Aorta (tissue), 5 donors: ENCODE data around the gene NUP210L. TPM values are rescaled to one million over a fixed set of nuclear protein-coding genes. Genes with fewer than 3 reads are reported as not detected.

Source experiments
- ATAC-seq: fragments of 200-7000 bp; cut with Tn5 transposase; one replicate; pipeline ENCODE4 v1.9.1; 2022; ENCODE audit warnings: moderate library complexity; ENCODE audit not compliant: low FRiP score
- DNase-seq, 2 donors: peaks; one replicate each; pipeline ENCODE4 v3.0.0-alpha.2; 2020
- H3K27ac ChIP-seq, 2 donors: one replicate each; pipeline ENCODE4 v1.5.1; 2013; ENCODE audit warnings: low read length in 2 of 2, mild to moderate bottlenecking in 2 of 2, moderate library complexity in 2 of 2, control low read depth in 1 of 2, inconsistent platforms in 1 of 2, low read depth in 1 of 2
- H3K27me3 ChIP-seq, 2 donors: one replicate each; pipeline ENCODE4 v1.6.1; 2013; ENCODE audit warnings: control low read depth in 1 of 2, low read length in 1 of 2, mild to moderate bottlenecking in 1 of 2, moderate library complexity in 1 of 2; ENCODE audit not compliant: insufficient read depth in 2 of 2, control insufficient read depth in 1 of 2
- H3K36me3 ChIP-seq, 2 donors: one replicate each; pipeline ENCODE4 v1.6.1; 2013; ENCODE audit warnings: control low read depth in 1 of 2, low read length in 1 of 2, mild to moderate bottlenecking in 1 of 2; ENCODE audit not compliant: insufficient read depth in 2 of 2, control insufficient read depth in 1 of 2
- H3K4me1 ChIP-seq, 2 donors: one replicate each; pipeline ENCODE4 v1.6.1; 2013; ENCODE audit warnings: low read length in 2 of 2, control low read depth in 1 of 2, mild to moderate bottlenecking in 1 of 2, moderate library complexity in 1 of 2; ENCODE audit not compliant: insufficient read depth in 2 of 2, control insufficient read depth in 1 of 2
- H3K4me3 ChIP-seq, 2 donors: one replicate each; pipeline ENCODE4 v1.5.1; 2013; ENCODE audit warnings: low read length in 2 of 2, control low read depth in 1 of 2, mild to moderate bottlenecking in 1 of 2
- H3K9me3 ChIP-seq: one replicate; pipeline ENCODE4 v1.6.1; 2013; ENCODE audit warnings: mild to moderate bottlenecking, low read length; ENCODE audit not compliant: control insufficient read depth
- WGBS, 2 donors: extraction: QIAGEN DNeasy Blood & Tissue Kit; methylation state at CpG; one replicate each; pipeline ENCODE4 v1.1.7; 2013; 5-methylcytosine and 5-hydroxymethylcytosine counted together
- intact Hi-C, 2 donors: fragments of 100-400 bp; cut with DNase I; formaldehyde crosslinking; loops; one replicate each; pipeline versions ENCODE4 v1.14.2 to v1.15.0; 2022
- polyA plus RNA-seq, 2 donors: library from polyadenylated mRNA; stranded (reverse); fragments of 200-250 nt; gene quantifications; one replicate each; pipeline ENCODE4 v1.2.3, GENCODE V29; 2013
- total RNA-seq, 2 donors: library from RNA; stranded (reverse); fragmentation: NEBNext Ultra II Directional; extraction: Animal tissue kit (Norgen Biotek cat#: 25700); gene quantifications; one replicate each; pipeline ENCODE4 v1.2.1, GENCODE V29; 2021
- donor health status: healthy with polysubstance abuse.
- donor health status: Bipolar disorder and iron deficiency.
- donor health status: DM: no; HTN: no; CAD: no.
- donor health status: DM: no; HTN: no; CAD: no.
- donor health status: DM: yes; HTN: yes; CAD: no.

The NUP210L gene
- total and polyA plus RNA-seq, 4 donors, result 0.12 to 0.16 (median 0.15) TPM; not detected in 1

- H3K4me3 ChIP-seq, result peak overlapping the region; percentile 63 to 73
- 0 to 2% methylated on average over 22 of the region's 22 CpGs for WGBS, 2 donors
- H3K27ac ChIP-seq, result peak overlapping the region in 1 of 2 donors; percentile 73
- ATAC-seq (no peak), DNase-seq (no peak)
- no peaks in the 10 kb centered on the region for H3K27me3 ChIP-seq
- H3K9me3 ChIP-seq, result no peaks in the 10 kb centered on the region
- peaks cover 0 to 3% of the 10 kb centered on the region in 2 donors for H3K36me3 ChIP-seq
- peaks cover 0 to 2% of the 10 kb centered on the region in 2 donors for H3K4me1 ChIP-seq
- intact Hi-C loops, result no loop called here
Observed at GRCh38 chr1:153963850-153964331, 191.0 kb downstream of the NUP210L start.

- Histone ChIP-seq H3K27ac (peak within 1 kb of the TSS; percentile 85 to 95), H3K36me3 (peaks cover 0 to 3% of the 10 kb centered on the region in 2 donors), H3K27me3 (no peaks in the 10 kb centered on the region), H3K4me1 (peaks cover 0 to 2% of the 10 kb centered on the region in 2 donors), H3K4me3 (peak within 1 kb of the TSS; percentile 63 to 73), H3K9me3 (no peaks in the 10 kb centered on the region)
- WGBS, 2 donors, result 0 to 1% methylated on average over 54 of the region's 54 CpGs
- ATAC-seq (peak; percentile 93), DNase-seq (peak; percentile 99)
- intact Hi-C loops, result no loop called here
Observed at GRCh38 chr1:153963030-153963849, 191.6 kb downstream of the NUP210L start, which contains the start of gene SLC39A1. Gene SLC39A1, minus strand, starts transcription at chr1:153963537. Its CDS starts 822 bp downstream, at chr1:153962715.

- intact Hi-C loops, result no loop called here
- H3K27ac ChIP-seq, result peak overlapping the region; percentile 85 to 95
- peaks cover 0 to 3% of the 10 kb centered on the region in 2 donors for H3K36me3 ChIP-seq
- peak in 1 of 2 donors; percentile 77 for DNase-seq
- no peak for ATAC-seq
- no peaks in the 10 kb centered on the region for H3K27me3 ChIP-seq
- no peaks in the 10 kb centered on the region for H3K9me3 ChIP-seq
- WGBS, 2 donors, result 26 to 32% methylated on average over 15 to 16 of the region's 16 CpGs
- H3K4me3 ChIP-seq, result peak overlapping the region; percentile 63 to 67
- H3K4me1 ChIP-seq, result peaks cover 0 to 2% of the 10 kb centered on the region in 2 donors
Observed at GRCh38 chr1:153962088-153963029, 192.5 kb downstream of the NUP210L start.

GRCh38 chr1:153961421-153961820 is 193.5 kb downstream of the NUP210L start:
- Histone ChIP-seq H3K27me3 (no peaks in the 10 kb centered on the region), H3K4me3 (no peak overlapping the region), H3K9me3 (no peaks in the 10 kb centered on the region), H3K27ac (peak overlapping the region in 1 of 2 donors; percentile 95), H3K4me1 (peaks cover 0 to 2% of the 10 kb centered on the region in 2 donors), H3K36me3 (peaks cover 0 to 3% of the 10 kb centered on the region in 2 donors)
- ATAC-seq (no peak), DNase-seq (no peak)
- intact Hi-C loops, result no loop called here
- 67% methylated on average over 4 of the region's 4 CpGs for WGBS, 2 donors

- Histone ChIP-seq H3K4me3 (no peak overlapping the region), H3K4me1 (peaks cover 0 to 2% of the 10 kb centered on the region in 2 donors), H3K27me3 (no peaks in the 10 kb centered on the region), H3K9me3 (no peaks in the 10 kb centered on the region), H3K27ac (no peak overlapping the region), H3K36me3 (peaks cover 0 to 3% of the 10 kb centered on the region in 2 donors)
- DNase-seq (no peak), ATAC-seq (no peak)
- 90 to 93% methylated on average over 11 of the region's 11 CpGs for whole genome bisulfite sequencing, 2 donors
- intact Hi-C loops, result no loop called here
Observed at GRCh38 chr1:153960206-153960605, 194.7 kb downstream of the NUP210L start.

- Histone ChIP-seq H3K36me3 (peaks cover 0 to 3% of the 10 kb centered on the region in 2 donors), H3K27me3 (no peaks in the 10 kb centered on the region), H3K4me3 (no peak overlapping the region), H3K27ac (no peak overlapping the region), H3K4me1 (peaks cover 0 to 2% of the 10 kb centered on the region in 2 donors), H3K9me3 (no peaks in the 10 kb centered on the region)
- intact Hi-C loops, result no loop called here
- WGBS, 2 donors, result 43 to 53% methylated on average over 3 of the region's 3 CpGs
- ATAC-seq (no peak), DNase-seq (no peak)
Observed at GRCh38 chr1:153959454-153959853, 195.4 kb downstream of the NUP210L start.

GRCh38 chr1:153958961-153959260 is 196.0 kb downstream of the NUP210L start:
- intact Hi-C loops, result no loop called here
- DNase-seq, result no peak
- Histone ChIP-seq H3K27ac (peak overlapping the region in 1 of 2 donors; percentile 34), H3K4me3 (no peak overlapping the region), H3K9me3 (no peaks in the 10 kb centered on the region), H3K36me3 (peaks cover 0 to 3% of the 10 kb centered on the region in 2 donors), H3K4me1 (peaks cover 0 to 2% of the 10 kb centered on the region in 2 donors), H3K27me3 (no peaks in the 10 kb centered on the region)
- ATAC-seq, result no peak
- 7 to 8% methylated on average over 4 of the region's 4 CpGs for WGBS, 2 donors

- peak; percentile 99 to 100 for DNase-seq
- Histone ChIP-seq H3K27ac (peak within 1 kb of the TSS in 1 of 2 donors; percentile 55), H3K36me3 (peaks cover 0 to 3% of the 10 kb centered on the region in 2 donors), H3K9me3 (no peaks in the 10 kb centered on the region), H3K4me3 (peak within 1 kb of the TSS; percentile 68 to 89), H3K4me1 (peaks cover 0 to 2% of the 10 kb centered on the region in 2 donors), H3K27me3 (no peaks in the 10 kb centered on the region)
- 0% methylated on average over 71 to 75 of the region's 75 CpGs for WGBS, 2 donors
- ATAC-seq, result peak; percentile 96
- intact Hi-C loops, result no loop called here
Observed at GRCh38 chr1:153958111-153958960, 196.5 kb downstream of the NUP210L start, which contains the start of gene CRTC2. Gene CRTC2, minus strand, starts transcription at chr1:153958612. Its CDS starts 115 bp downstream, at chr1:153958497.
